ENCODE data around the gene TCFL5. TPM values are rescaled to one million over a fixed set of nuclear protein-coding genes. Genes with fewer than 3 reads are reported as not detected.

Gene TCFL5
- total RNA-seq, result 17.3 and 18.6 TPM in 2 replicates

GRCh38 chr20:62861726-62862336 lies at the start of gene TCFL5:
TCFL5 (minus strand) TSS chr20:62861822; CDS start chr20:62861670, 152 bp downstream.

DNA sequence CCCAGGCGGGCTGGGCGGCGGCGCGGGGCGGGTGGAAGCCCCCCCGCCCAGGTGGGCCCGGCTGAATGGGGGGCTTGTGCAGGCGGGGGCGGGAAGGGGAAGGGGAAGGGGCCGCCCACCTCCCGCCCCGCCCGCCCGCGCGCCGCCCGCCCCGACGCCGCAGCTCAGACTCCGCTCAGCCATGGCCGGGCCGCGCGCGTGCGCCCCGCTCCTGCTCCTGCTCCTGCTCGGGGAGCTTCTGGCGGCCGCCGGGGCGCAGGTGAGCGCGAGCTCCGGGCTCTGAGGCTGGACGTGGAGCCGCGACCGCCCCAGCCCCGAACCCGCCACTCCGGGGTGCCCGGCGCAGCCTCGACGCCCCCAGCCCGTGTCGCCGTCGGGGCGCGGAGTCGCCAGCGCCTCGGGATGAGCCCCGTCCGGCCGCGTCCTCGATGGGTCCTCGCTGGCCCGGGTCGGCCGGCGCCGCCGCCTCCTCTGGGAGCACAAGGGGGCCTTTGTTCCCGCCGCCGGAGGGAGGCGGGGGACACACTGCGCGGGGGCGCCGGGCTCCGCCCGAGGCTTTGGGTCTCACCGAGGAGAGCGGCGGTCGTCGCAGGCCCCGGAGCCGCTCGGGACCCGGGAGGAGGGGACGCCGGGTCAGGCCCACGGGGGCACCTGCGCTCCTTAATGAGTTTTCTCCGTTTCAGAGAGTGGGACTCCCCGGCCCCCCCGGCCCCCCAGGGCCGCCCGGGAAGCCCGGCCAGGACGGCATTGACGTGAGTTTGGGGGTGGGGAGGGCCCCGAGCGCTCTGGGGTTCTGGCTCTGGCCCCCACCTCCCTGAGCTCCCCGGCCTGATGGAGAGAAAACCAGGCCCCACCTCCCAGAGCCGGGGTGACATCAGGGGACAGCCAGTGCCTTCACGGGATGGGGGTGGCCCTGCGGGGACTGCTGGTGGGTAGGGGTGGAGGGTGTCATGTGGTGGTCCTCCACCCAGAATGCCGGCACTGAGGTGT lies 44.4 kb downstream of the TCFL5 start, which contains the start of gene COL9A3:
TSS of gene COL9A3 (plus strand) at position 167 of the 990 bp plus-strand sequence. CDS start at position 182, 15 bp downstream.

GRCh38 chr20:62804627-62805154 lies 56.9 kb downstream of the TCFL5 start, which contains the start of gene OGFR:
OGFR (plus strand) TSS chr20:62804835; CDS start chr20:62804860, 25 bp downstream.

Other genes with a start within 250 kb of the TCFL5 start
- 0.19 and 0.56 TPM in 2 replicates for gene SLCO4A1, start 219.3 kb downstream of the TCFL5 start, total RNA-seq
- under 0.01 TPM in 2 replicates for gene NTSR1, start 153.0 kb downstream of the TCFL5 start, total RNA-seq
- 17.8 and 24.3 TPM in 2 replicates for gene MRGBP, start 65.3 kb downstream of the TCFL5 start, total RNA-seq
- gene OGFR, start 57.0 kb downstream of the TCFL5 start, total RNA-seq, result 31.3 and 40.3 TPM in 2 replicates
- under 0.01 and 0.19 TPM in 2 replicates for gene COL9A3, start 44.8 kb downstream of the TCFL5 start, total RNA-seq
- gene DIDO1, start 64.7 kb upstream of the TCFL5 start, total RNA-seq, result 32.1 and 41.8 TPM in 2 replicates
- gene GID8, start 76.3 kb upstream of the TCFL5 start, total RNA-seq, result 37.4 and 43.1 TPM in 2 replicates
- gene SLC17A9, start 90.9 kb upstream of the TCFL5 start, total RNA-seq, result 7.9 and 21.9 TPM in 2 replicates
- not detected in 2 replicates for gene BHLHE23, start 145.1 kb upstream of the TCFL5 start, total RNA-seq

All from regular cardiac myocyte (primary cell).